Islet of Langerhans (tissue), 1 donor: ENCODE measurements around the gene CDKAL1.

Source experiments
- FAIRE-seq: peaks from one replicate; lab custom pipeline; 2011; peaks lifted over from hg19 to GRCh38; lab: Jason Lieb, UNC

CDKAL1 gene

GRCh38 chr6:20841806-20842205 is 307.5 kb downstream of the CDKAL1 start:
- no peak for FAIRE-seq

GRCh38 chr6:20845592-20845991 is 311.3 kb downstream of the CDKAL1 start:
- FAIRE-seq = peak; percentile 51

GRCh38 chr6:20846602-20847028 is 312.4 kb downstream of the CDKAL1 start:
- peak; percentile 75 for FAIRE-seq

GRCh38 chr6:20847904-20848303 is 313.6 kb downstream of the CDKAL1 start:
- FAIRE-seq = no peak

DNA sequence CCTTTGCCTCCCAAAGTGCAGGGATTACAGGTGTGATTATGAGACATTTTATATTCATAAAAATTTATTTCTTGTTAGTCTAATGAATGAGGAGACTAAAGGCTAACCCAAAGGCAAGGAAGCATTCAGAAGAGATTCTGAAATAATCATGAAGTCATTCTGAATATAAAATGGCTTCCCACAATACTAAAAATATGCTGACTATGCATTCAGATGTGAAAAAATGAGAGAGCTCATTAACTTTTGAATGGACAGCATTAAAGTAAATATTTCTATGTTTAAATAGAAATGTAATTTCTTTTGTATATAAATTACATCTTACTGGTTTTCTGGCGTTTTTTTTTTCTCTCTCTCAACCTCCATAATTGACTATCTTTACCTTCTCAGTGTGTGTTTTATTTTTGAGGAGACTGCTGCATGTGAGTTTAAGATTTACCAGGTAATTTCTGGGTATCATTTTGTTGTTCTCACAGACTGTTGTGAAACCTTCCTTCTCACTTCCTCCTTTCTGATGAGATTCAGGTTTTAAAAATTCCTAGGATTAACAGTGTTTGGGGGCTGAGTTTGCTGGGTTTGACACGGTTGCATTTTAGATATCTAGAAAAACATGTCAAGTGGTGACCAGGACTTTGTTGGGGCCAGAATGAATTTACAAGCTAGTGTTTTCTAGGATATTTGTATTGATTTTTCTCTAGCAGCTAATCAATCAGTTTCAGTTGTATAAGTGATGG is 316.6 kb downstream of the CDKAL1 start:
- FAIRE-seq = peak; percentile 65

DNA sequence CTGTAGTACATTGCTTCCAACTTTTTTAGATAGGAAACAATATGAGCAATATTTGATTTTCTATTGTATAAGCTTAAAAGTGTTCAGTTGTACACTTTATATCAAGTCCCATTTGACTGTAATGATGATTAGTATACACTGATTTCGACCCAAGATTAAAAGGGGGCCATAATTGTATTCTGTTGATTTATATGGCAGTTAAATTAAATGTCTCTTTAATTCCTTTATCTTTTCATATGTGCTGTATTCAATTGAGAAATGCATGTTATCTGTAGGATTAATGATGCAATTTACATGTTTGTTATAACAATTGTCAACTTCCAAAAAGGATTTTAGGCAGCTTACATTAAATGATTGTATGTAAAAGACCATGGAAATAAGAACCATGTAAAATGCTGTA is 317.5 kb downstream of the CDKAL1 start:
- FAIRE-seq = no peak

DNA sequence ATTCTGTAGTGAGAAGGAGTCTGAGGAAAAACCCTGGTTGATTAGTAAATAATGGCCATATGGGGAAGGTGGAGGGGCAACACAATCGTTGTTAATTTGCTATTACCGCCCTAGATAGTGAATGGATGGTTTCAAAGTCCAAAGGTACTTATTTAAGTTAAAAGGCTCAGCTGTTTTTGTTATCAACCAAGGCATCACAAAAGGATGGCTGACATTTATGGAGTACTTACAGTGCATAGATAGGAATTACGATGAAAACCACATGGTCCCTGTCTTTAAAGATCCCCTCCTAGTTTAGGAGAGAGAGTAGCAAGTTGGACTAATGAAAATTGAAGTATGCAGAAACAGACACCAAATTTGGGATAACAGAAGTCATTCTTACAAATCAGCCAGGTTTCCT is 319.6 kb downstream of the CDKAL1 start:
- no peak for FAIRE-seq

DNA sequence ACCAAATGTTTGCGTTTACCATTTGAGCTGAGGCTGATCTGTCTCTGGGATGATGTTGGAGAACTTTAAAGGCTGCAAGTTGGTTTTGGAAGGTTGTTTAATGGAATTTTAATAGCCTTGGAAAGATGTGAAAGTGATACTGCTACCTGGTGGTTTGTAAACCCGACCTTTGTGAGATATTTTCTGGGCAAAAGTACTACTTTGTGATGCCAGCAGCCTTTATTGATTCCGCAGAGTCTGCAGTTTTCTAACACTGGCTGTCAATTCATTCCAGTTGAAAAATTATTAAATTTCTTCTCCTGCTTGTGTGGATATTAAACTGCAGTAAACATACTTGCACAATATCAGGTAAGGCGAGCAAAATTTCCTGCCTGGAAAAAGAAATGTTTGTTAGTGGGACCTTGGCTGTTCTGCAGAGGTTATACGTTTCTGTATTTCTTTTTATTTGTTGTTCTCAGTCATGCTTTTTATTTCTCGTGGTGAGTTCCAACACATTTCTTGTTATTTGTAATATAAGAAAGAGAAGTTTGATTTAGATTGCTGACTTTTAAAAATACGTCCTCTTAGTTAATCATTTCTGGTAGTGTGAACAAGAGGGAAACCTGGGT is 322.5 kb downstream of the CDKAL1 start:
- FAIRE-seq = no peak

- no peak for FAIRE-seq
Measured at GRCh38 chr6:20861481-20861880, 327.2 kb downstream of the CDKAL1 start.

DNA sequence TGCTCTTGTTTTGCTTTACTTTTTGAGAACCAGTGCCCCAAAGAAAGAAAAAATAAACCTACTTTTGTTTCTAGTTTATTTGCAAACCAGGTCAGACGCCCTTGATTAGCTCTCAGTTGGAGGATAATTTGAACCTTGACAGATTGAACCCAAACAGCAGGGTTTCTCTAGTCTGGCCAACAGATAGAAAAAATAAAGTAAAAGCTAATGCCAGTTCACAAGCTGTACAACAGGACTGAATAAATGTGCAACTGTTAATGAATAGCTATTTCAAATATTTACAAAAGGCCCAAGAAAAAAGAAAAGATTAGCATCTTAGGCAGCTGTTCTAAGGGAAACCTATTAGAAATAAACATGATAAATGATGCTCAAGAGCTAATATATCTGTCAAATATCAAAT is 331.8 kb downstream of the CDKAL1 start:
- peak; percentile 82 for FAIRE-seq

DNA sequence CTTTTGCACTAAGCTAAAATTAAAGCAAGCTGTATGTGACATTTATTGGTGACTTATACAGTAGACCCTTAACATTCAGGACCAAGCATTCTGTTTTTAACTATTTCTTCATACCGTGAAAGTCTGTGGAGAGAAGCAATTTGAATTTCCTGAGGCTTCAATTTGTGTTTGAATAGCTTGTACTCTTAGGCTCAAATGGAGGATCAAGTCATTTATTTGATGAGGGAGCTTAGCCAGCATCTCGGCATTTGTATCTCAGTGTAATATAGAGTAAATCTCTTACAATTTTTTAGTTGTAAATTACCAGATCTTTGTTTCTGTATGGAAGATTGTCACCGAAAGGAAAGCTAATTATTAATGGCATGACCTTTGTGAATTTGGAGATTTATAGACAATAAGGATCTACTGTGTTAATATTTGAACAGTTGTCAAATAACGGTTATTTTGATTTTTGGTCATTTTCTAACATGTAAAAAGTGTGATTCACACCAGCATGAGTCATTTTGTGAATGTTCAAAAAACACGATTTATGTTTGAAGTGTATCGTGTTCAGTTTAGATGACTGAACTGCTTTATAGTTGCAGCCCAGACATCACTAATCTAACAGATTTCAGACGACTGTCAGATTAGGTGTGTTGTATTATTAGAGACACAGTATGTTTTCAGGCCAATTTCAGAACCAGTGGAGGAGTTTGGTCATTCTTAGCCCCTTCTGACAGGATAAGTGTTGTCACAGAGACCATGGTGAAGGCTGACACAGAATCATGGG is 332.9 kb downstream of the CDKAL1 start:
- peak; percentile 74 for FAIRE-seq

DNA sequence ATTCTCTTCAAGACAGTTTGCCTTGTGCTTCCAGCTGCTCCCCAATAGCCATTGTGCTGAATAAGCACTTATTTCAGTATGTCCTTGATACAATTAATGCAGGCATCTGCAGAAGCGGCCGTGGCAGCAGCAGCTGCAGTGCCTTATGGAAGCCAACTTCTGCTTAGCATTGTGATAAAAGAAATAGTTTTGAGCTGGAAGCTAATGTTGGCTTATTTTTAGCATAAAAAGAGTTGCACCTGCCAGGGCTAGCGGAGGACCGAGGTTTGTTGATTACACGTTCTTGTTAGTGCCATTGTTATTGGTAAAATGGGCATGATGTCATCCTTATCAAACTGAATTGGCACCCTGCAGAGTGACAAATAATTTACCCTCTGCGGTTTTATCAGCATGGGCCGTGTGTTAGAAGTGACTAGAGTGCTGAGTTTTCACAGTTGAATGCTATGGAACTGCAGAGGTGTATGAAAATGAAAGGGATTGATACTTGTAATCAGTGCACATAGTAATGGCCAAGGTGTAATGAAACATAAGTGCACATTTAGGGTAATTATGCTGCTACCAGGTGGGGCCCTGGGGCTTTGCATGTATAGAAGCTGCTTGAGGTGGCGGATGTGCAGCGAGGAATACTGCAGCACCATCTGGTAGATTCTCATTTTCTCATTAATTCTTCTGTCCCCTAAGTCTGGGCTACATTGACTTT is 334.3 kb downstream of the CDKAL1 start:
- FAIRE-seq = peak; percentile 47

DNA sequence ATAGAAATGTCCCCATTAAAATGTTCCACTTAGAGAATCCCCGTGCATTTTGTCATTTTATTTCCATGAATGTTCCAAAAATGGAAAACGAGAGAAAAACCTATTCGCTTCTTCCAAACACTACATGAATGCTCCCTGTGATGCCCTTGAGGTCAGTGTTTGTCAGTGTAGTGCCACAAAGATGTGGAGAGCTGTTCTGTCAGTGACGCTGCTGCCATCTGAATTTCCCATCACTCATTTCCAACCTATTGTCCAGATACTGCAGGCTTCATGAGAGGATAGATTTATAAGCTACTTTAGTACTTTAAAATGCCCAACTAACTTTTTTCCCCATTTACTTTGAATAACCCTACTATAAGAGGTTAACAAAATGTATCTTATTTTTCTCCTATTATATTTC is 335.8 kb downstream of the CDKAL1 start:
- FAIRE-seq = peak; percentile 51

DNA sequence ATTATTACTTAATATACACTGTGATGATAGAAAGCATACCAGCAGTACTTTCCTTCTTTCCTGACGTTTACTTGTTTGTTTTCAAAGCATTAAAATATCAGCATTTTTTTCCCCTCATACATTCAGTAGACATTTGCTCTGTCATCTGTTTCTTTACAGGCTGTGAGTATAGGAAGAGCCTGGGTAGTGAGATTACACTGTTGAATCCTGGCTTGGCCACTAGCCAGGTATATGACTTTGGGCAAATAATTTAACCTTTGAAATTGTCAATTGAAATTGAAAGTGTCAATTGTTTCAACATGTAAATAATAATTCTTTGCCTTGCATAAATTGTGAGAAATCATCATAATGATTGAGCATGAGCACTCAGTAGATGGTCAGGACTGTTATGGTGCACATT is 336.2 kb downstream of the CDKAL1 start:
- FAIRE-seq = no peak

DNA sequence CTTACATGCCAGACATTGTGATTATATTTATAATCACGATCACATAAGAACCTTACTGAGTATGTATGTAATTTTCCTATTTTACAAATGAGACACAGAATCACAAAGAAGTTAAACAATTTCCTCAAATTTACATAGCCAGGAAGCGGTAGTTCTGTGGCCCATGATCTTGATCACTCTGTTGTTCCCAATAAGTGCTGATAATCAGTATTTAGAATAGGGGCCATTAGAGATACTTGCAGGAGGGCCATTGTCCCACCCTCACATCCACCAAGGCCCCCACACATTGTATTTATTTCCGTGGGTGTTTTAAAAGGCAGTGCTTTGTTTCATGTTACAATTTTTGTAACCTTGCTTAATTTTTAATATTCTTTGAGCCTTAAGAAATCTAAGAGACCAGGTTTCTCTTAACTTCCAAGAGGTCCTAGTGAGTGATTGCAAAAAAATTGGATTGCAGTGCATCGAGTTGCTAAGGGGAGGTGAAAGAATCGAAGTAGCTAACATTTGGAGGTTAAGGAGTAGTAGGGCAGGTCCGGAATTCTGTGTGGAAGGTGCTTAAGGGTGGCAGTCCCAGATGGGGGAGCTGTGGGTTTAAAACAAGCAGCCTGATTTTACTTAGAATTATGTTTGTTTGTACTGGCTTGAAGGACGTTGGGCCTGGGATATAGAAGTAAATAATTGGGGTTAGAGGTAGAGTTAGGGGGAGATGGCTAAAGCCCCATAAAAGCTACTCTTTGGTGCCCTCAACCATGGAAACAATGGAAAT is 339.4 kb downstream of the CDKAL1 start:
- FAIRE-seq = no peak

DNA sequence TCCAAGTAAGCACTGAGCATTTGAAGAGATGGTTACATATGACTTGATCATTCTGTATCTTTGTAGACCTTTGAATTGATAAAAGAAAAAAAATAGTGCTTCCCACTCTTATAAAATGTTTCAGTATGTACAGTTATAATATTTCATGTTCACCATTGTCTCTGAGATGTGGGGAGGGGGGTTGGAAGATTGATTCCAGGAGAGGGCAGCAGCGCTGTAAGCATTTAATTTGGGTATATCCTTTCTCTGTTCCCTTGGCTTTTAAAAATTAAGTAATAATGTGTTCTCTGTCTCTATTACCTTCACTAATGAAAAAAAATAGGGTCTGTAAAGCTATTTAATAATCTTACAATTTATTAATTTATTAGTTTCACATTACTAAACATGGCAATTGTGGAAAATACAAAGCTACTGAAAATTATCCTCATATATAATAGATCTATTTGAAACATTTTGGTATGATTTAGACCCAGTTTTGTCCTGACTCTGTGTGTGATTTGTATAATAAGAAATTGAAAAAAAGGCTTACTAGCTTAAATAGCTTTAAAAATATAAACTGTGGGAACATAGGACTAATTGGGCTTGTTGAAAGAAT is 341.2 kb downstream of the CDKAL1 start:
- peak; percentile 60 for FAIRE-seq

DNA sequence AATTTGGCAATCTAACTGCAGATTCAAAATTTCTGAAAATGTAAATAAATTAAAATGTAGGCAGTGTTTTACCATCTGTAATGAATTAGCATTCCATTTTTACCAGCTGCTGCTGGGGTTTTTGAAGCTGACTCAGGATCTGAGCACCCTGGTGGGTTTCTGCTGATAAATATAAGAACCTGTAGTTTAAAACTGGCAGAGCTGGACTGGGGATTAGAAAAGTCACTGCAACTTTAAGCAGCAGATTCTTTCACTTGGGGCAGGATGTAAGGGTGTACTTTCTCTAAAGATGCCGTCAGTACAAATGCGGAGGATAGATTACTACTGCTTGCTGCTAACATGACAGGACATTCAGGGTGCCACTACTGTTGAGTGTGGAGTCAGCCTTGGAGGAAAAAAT is 341.8 kb downstream of the CDKAL1 start:
- no peak for FAIRE-seq

- peak; percentile 38 for FAIRE-seq
Measured at GRCh38 chr6:20876561-20876960, 342.3 kb downstream of the CDKAL1 start.

- peak; percentile 61 for FAIRE-seq
Measured at GRCh38 chr6:20877008-20877937, 343.0 kb downstream of the CDKAL1 start.

DNA sequence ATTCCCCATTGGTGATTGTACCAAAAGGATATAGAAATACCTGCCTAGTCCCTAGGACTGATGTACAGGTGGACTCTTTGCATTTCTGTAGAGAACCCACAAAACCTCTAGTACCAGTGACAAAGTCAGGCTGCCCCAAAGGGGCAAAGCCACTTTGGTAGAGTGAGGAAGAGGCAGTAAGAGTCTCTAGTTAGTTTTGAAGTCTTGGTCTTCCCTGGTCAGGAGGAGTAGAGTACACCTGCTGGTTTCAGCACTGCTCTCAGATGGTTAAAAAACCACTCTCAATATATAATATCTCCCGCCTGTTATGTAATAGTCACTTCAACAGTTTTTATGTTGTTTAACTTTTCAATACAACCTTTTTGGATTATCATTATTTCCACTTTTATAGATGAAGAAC is 344.9 kb downstream of the CDKAL1 start:
- no peak for FAIRE-seq
